HCT116 (cell line): ENCODE data around the gene CSNK1G1.

ENCODE experiments used
- CEBPB ChIP-seq: IDR thresholded peaks from 2 replicates; pipeline ENCODE4 v1.6.1; 2012; ENCODE audit warnings: low read depth
- CTCF ChIP-seq, 3 experiments: fragments of 200-600 bp in 1 of 3; sonication (generic) in 1 of 3; IDR thresholded peaks in 2 of 3; conservative IDR thresholded peaks in 1 of 3; 2 replicates each; pipeline ENCODE4 v1.5.1; 2012 to 2017; ENCODE audit warnings: low read depth in 2 of 3, low read length in 2 of 3, antibody characterized with exemption in 1 of 3, borderline replicate concordance in 1 of 3, control low read depth in 1 of 3, mild to moderate bottlenecking in 1 of 3, mixed read lengths in 1 of 3, mixed run types in 1 of 3, moderate library complexity in 1 of 3; ENCODE audit not compliant: insufficient read depth in 1 of 3
- EZH2 ChIP-seq: fragments of 200-600 bp; sonication (generic); IDR thresholded peaks from 2 replicates; pipeline ENCODE4 v1.6.1; 2017; ENCODE audit warnings: antibody characterized with exemption, mixed run types
- POLR2A ChIP-seq: IDR thresholded peaks from 2 replicates; pipeline ENCODE4 v1.7.0; 2011; ENCODE audit warnings: borderline replicate concordance; ENCODE audit not compliant: insufficient read depth, insufficient read length; ENCODE audit errors: extremely low read depth
- POLR2AphosphoS5 ChIP-seq: IDR thresholded peaks from 2 replicates; pipeline ENCODE4 v1.6.1; 2011; ENCODE audit warnings: mild to moderate bottlenecking, low read depth, low read length, moderate library complexity
- YY1 ChIP-seq: IDR thresholded peaks from 2 replicates; pipeline ENCODE4 v1.6.1; 2011; ENCODE audit warnings: low read length, low read depth, moderate library complexity, mild to moderate bottlenecking; ENCODE audit not compliant: insufficient replicate concordance; ENCODE audit errors: extremely low read depth
- TF ChIP-seq, protein P1 (sequence below): IDR thresholded peaks from 2 replicates; pipeline ENCODE4 v1.6.1; 2012; ENCODE audit warnings: low read depth

DNA sequence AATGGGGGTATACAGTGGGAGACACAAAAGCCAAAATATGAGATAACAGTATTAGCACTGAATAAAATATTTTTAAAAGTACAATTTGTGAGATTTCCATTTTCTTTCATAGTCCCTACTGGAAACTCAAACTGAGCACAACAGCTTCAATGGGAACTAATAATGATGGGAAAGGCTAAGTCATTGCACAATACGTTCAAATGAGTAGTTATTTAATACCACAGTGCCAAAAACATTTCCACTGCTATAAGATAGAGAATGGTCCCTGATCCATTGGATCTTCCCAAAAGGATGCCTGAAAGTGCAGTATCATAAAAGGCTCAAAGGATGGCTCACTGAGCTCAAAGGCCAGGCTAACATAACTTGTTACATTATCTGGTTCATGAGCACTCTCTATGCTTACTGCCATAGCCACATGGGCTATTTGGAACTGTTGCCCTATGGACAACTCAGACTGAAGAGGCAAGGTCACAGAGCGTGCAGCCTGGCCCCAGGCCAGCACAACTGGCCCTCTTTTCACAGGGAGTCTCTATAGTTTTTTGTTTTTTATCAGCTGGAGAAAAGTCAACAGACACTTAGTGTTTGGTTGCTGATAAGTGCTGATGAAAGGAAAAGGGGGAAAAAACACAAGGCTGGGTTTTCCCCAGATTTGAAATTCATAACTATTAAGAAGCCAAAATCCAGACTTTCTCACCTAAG, 139.1 kb downstream of the CSNK1G1 start:
- TF ChIP-seq CEBPB (no peak), CTCF (IDR thresholded peaks at IDR 0.05 in 2 of 3, conservative IDR thresholded peaks at IDR 0.05 in 1 of 3; ENCODE audit: borderline replicate concordance in 1 of 3, insufficient read depth in 1 of 3, low read depth in 2 of 3, low read length in 2 of 3) (no peak), POLR2AphosphoS5 (no peak), YY1 (no peak), POLR2A (no peak), EZH2 (no peak)
- TF ChIP-seq, protein P1, sequence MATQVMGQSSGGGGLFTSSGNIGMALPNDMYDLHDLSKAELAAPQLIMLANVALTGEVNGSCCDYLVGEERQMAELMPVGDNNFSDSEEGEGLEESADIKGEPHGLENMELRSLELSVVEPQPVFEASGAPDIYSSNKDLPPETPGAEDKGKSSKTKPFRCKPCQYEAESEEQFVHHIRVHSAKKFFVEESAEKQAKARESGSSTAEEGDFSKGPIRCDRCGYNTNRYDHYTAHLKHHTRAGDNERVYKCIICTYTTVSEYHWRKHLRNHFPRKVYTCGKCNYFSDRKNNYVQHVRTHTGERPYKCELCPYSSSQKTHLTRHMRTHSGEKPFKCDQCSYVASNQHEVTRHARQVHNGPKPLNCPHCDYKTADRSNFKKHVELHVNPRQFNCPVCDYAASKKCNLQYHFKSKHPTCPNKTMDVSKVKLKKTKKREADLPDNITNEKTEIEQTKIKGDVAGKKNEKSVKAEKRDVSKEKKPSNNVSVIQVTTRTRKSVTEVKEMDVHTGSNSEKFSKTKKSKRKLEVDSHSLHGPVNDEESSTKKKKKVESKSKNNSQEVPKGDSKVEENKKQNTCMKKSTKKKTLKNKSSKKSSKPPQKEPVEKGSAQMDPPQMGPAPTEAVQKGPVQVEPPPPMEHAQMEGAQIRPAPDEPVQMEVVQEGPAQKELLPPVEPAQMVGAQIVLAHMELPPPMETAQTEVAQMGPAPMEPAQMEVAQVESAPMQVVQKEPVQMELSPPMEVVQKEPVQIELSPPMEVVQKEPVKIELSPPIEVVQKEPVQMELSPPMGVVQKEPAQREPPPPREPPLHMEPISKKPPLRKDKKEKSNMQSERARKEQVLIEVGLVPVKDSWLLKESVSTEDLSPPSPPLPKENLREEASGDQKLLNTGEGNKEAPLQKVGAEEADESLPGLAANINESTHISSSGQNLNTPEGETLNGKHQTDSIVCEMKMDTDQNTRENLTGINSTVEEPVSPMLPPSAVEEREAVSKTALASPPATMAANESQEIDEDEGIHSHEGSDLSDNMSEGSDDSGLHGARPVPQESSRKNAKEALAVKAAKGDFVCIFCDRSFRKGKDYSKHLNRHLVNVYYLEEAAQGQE, result no peak
